CD14-positive monocyte (primary cell): ENCODE results near the gene ARHGEF25. TPM values are rescaled to one million over a fixed set of nuclear protein-coding genes. Genes with fewer than 3 reads are reported as not detected.
"Not testable (repeated sequence)": the region's sequence is repeated elsewhere in the genome, so short reads cannot be mapped to it uniquely, and the experiment has no call there.

ENCODE experiments used
- DNase-seq, 3 donors: peaks; one replicate each; pipeline ENCODE4 v3.0.0-alpha.2; 2011 to 2022
- H2AFZ ChIP-seq: 2 replicates; pipeline ENCODE4 v1.6.0; 2012; ENCODE audit warnings: mild to moderate bottlenecking, low read depth, low read length, inconsistent platforms; ENCODE audit not compliant: insufficient read depth, poor library complexity, severe bottlenecking
- H3K27ac ChIP-seq, 2 donors: 1 replicate in 1 of 2; 2 replicates in 1 of 2; pipeline ENCODE4 v1.5.1; 2012 to 2013; ENCODE audit warnings: low read length in 2 of 2, control low read depth in 1 of 2, inconsistent platforms in 1 of 2, low read depth in 1 of 2, mild to moderate bottlenecking in 1 of 2
- H3K27me3 ChIP-seq, 2 donors: one replicate each; pipeline versions ENCODE4 v1.6.0 to v1.6.1; 2011 to 2013; ENCODE audit warnings: low read length in 2 of 2; ENCODE audit not compliant: control insufficient read depth in 2 of 2, insufficient read depth in 2 of 2
- H3K36me3 ChIP-seq, 2 donors: replicated peaks in 1 of 2; 1 replicate in 1 of 2; 2 replicates in 1 of 2; pipeline versions ENCODE4 v1.5.1 to v1.6.1; 2012 to 2013; ENCODE audit warnings: low read length in 2 of 2, control low read depth in 1 of 2, inconsistent platforms in 1 of 2, mild to moderate bottlenecking in 1 of 2; ENCODE audit not compliant: insufficient read depth in 2 of 2, control insufficient read depth in 1 of 2
- H3K4me1 ChIP-seq, 2 donors: 1 replicate in 1 of 2; 2 replicates in 1 of 2; pipeline versions ENCODE4 v1.5.1 to v1.6.1; 2012 to 2013; ENCODE audit warnings: low read length in 2 of 2, control low read depth in 1 of 2, inconsistent platforms in 1 of 2, mild to moderate bottlenecking in 1 of 2, moderate library complexity in 1 of 2; ENCODE audit not compliant: insufficient read depth in 2 of 2, control insufficient read depth in 1 of 2
- H3K4me2 ChIP-seq: replicated peaks from 2 replicates; pipeline ENCODE3; 2012; ENCODE audit warnings: low read length, moderate library complexity, mild to moderate bottlenecking; ENCODE audit not compliant: poor library complexity, severe bottlenecking; ENCODE audit errors: extremely low read depth
- H3K4me3 ChIP-seq, 3 experiments: fragments of 200-600 bp in 1 of 3; sonication (generic) in 1 of 3; replicated peaks in 1 of 3; 1 replicate in 2 of 3; 2 replicates in 1 of 3; pipeline ENCODE4 v1.5.1; 2011 to 2013; ENCODE audit warnings: low read length in 3 of 3, mild to moderate bottlenecking in 3 of 3, control low read depth in 2 of 3, low read depth in 2 of 3, inconsistent platforms in 1 of 3, moderate library complexity in 1 of 3
- H3K79me2 ChIP-seq: 2 replicates; pipeline ENCODE4 v1.6.0; 2012; ENCODE audit warnings: mild to moderate bottlenecking, control low read depth, inconsistent platforms, low read length, moderate library complexity; ENCODE audit not compliant: insufficient read depth
- H3K9ac ChIP-seq: 2 replicates; pipeline ENCODE4 v1.6.0; 2017; ENCODE audit warnings: low read length, mild to moderate bottlenecking; ENCODE audit not compliant: insufficient read depth, poor library complexity, severe bottlenecking
- H3K9me3 ChIP-seq, 2 donors: replicated peaks in 1 of 2; 1 replicate in 1 of 2; 2 replicates in 1 of 2; pipeline versions ENCODE4 v1.5.1 to v1.6.1; 2012 to 2013; ENCODE audit warnings: low read length in 2 of 2, control low read depth in 1 of 2; ENCODE audit not compliant: control insufficient read depth in 1 of 2, insufficient read depth in 1 of 2
- H4K20me1 ChIP-seq: 2 replicates; pipeline ENCODE4 v1.6.0; 2012; ENCODE audit warnings: mild to moderate bottlenecking, low read length, control low read depth, moderate library complexity; ENCODE audit not compliant: insufficient read depth
- H3K27ac Mint-ChIP-seq, 7 donors: one replicate each; pipeline ENCODE4 v1.8.0; 2020; ENCODE audit warnings: mild to moderate bottlenecking in 7 of 7, mixed read lengths in 7 of 7, moderate library complexity in 6 of 7, inconsistent platforms in 2 of 7
- H3K27me3 Mint-ChIP-seq, 3 donors: one replicate each; pipeline ENCODE4 v1.8.0; 2021 to 2022; ENCODE audit warnings: low read depth in 3 of 3, mild to moderate bottlenecking in 3 of 3, mixed read lengths in 3 of 3, moderate library complexity in 3 of 3, inconsistent platforms in 1 of 3
- H3K36me3 Mint-ChIP-seq, 2 donors: one replicate each; pipeline ENCODE4 v1.8.0; 2020; ENCODE audit warnings: mixed read lengths in 2 of 2, inconsistent platforms in 1 of 2, mild to moderate bottlenecking in 1 of 2
- H3K4me1 Mint-ChIP-seq: one replicate; pipeline ENCODE4 v1.8.0; 2020; ENCODE audit warnings: mild to moderate bottlenecking, mixed read lengths
- H3K4me3 Mint-ChIP-seq, 2 donors: one replicate each; pipeline ENCODE4 v1.8.0; 2020; ENCODE audit warnings: mild to moderate bottlenecking in 2 of 2, mixed read lengths in 2 of 2, moderate library complexity in 1 of 2
- H3K9me3 Mint-ChIP-seq, 7 donors: one replicate each; pipeline ENCODE4 v1.8.0; 2020 to 2022; ENCODE audit warnings: mixed read lengths in 7 of 7, mild to moderate bottlenecking in 6 of 7, moderate library complexity in 6 of 7, inconsistent platforms in 2 of 7
- WGBS: methylation state at CpG from one replicate; pipeline ENCODE4 v1.1.5; 2013; ENCODE audit warnings: missing lambda C conversion rate; ENCODE audit not compliant: insufficient coverage; 5-methylcytosine and 5-hydroxymethylcytosine counted together
- intact Hi-C, 2 donors: fragments of 100-400 bp; cut with micrococcal nuclease; formaldehyde crosslinking; loops; one replicate each; pipeline versions ENCODE4 v1.15.0 to v1.15.1; 2023
- polyA plus RNA-seq, 3 donors: library from polyadenylated mRNA; depleted of rRNA in 1 of 3; unstranded in 2 of 3; stranded (reverse) in 1 of 3; fragments of 300-500 nt in 2 of 3; fragments of >200 nt in 1 of 3; fragmentation: Illumina TruSeq in 2 of 3; gene quantifications; 1 replicate in 2 of 3; 2 replicates in 1 of 3; pipeline ENCODE4 v1.2.3, GENCODE V29; 2012 to 2021
- TF ChIP-seq, protein P1 (sequence below): fragments of 200-600 bp; IDR thresholded peaks from one replicate; pipeline ENCODE4 v1.8.0; 2022; ENCODE audit warnings: antibody characterized with exemption, mild to moderate bottlenecking

Gene ARHGEF25
- polyA plus RNA-seq, 3 donors, result not detected

DNA sequence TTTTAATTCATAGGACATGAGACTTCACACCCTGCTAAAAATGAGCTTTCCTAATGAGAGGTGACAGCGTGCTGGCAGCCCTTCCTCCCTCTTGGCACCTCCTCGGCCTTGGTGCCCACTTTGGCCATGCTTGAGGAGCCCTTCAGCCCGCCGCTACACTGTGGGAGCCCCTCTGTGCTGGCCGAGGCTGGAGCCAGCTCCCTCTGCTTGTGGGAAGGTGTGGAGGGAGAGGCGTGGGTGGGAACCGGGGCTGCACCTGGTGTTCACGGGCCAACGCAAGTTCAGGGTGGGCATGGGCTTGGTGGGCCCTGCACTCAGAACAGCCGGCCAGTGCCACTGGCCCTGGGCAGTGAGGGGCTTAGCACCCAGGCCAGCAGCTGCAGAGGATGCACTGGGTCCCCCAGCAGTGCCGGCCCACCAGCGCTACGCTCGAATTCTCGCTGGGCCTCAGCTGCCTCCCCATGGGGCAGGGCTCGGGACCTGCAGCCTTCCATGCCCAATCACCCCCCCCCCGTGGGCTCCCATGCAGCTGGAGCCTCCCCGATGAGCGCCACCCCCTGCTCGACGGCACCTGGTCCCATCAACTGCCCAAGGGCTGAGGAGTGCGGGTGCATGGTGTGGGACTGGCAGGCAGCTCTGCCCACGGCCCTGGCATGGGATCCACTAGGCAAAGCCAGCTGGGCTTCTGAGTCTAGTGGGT lies 44.5 kb downstream of the ARHGEF25 start:
- Mint-ChIP-seq H3K9me3 (peaks cover 9 to 28% (median 22%) of the 10 kb centered on the region in 7 donors), H3K27me3 (peaks cover 0 to 13% (median 13%) of the 10 kb centered on the region in 3 donors), H3K4me3 (no peak overlapping the region), H3K27ac (no peak overlapping the region), H3K36me3 (no peaks in the 10 kb centered on the region), H3K4me1 (no peaks in the 10 kb centered on the region)
- WGBS, result 85% methylated on average over 21 of the region's 23 CpGs
- Histone ChIP-seq H3K27me3 (no peaks in the 10 kb centered on the region), H4K20me1 (no peaks in the 10 kb centered on the region), H3K4me2 (no peak overlapping the region), H3K9ac (no peak overlapping the region), H3K36me3 (no peaks in the 10 kb centered on the region), H3K4me1 (no peaks in the 10 kb centered on the region), H3K9me3 (peaks cover 14 to 15% of the 10 kb centered on the region in 2 donors), H3K27ac (no peak overlapping the region), H3K4me3 (no peak overlapping the region), H3K79me2 (no peaks in the 10 kb centered on the region), H2AFZ (no peak overlapping the region)
- no peak for DNase-seq
- intact Hi-C loops, result no loop called here
- TF ChIP-seq, protein P1, sequence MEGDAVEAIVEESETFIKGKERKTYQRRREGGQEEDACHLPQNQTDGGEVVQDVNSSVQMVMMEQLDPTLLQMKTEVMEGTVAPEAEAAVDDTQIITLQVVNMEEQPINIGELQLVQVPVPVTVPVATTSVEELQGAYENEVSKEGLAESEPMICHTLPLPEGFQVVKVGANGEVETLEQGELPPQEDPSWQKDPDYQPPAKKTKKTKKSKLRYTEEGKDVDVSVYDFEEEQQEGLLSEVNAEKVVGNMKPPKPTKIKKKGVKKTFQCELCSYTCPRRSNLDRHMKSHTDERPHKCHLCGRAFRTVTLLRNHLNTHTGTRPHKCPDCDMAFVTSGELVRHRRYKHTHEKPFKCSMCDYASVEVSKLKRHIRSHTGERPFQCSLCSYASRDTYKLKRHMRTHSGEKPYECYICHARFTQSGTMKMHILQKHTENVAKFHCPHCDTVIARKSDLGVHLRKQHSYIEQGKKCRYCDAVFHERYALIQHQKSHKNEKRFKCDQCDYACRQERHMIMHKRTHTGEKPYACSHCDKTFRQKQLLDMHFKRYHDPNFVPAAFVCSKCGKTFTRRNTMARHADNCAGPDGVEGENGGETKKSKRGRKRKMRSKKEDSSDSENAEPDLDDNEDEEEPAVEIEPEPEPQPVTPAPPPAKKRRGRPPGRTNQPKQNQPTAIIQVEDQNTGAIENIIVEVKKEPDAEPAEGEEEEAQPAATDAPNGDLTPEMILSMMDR, result no peak

DNA sequence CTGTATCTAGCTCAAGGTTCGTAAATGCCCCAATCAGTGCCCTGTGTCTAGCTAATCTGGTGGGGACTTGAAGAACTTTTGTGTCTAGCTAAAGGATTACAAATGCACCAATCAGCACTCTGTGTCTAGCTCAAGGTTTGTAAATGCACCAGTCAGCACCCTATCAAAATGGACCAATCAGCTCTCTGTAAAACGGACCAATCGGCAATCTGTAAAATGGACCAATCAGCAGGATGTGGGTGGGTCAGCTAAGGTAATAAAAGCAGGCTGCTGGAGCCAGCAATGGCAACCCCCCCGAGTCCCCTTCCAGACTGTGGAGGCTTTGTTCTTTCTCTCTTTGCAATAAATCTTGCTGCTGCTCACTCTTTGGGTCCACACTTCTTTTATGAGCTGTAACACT lies 45.2 kb downstream of the ARHGEF25 start:
- H3K36me3 ChIP-seq, H3K27ac Mint-ChIP-seq, H3K4me1 Mint-ChIP-seq, H2AFZ ChIP-seq, H3K36me3 Mint-ChIP-seq, H3K27me3 ChIP-seq, H4K20me1 ChIP-seq, H3K4me3 ChIP-seq, H3K9ac ChIP-seq, H3K4me2 ChIP-seq, H3K4me1 ChIP-seq, H3K4me3 Mint-ChIP-seq, H3K27ac ChIP-seq, H3K79me2 ChIP-seq, DNase-seq, intact Hi-C loops: not testable (repeated sequence)
- H3K9me3 ChIP-seq, result peaks cover 15% of the 10 kb centered on the region in 2 donors
- H3K9me3 Mint-ChIP-seq, result peaks cover 9 to 32% (median 26%) of the 10 kb centered on the region in 7 donors
- WGBS, result 40% methylated on average over 1 of the region's 4 CpGs
- peaks cover 0 to 13% (median 13%) of the 10 kb centered on the region in 3 donors for H3K27me3 Mint-ChIP-seq
